GM12873 (cell line): ENCODE data around the gene SCAPER.

Experiments used
- TF ChIP-seq, protein P1 (sequence below): IDR thresholded peaks from 2 replicates; pipeline ENCODE4 v1.5.1; 2012; ENCODE audit warnings: low read depth, mild to moderate bottlenecking, moderate library complexity, low read length, control low read depth; ENCODE audit not compliant: insufficient read depth; ENCODE audit errors: missing control alignments

SCAPER gene

GRCh38 chr15:76756381-76756780 lies 148.8 kb downstream of the SCAPER start:
- TF ChIP-seq, protein P1, sequence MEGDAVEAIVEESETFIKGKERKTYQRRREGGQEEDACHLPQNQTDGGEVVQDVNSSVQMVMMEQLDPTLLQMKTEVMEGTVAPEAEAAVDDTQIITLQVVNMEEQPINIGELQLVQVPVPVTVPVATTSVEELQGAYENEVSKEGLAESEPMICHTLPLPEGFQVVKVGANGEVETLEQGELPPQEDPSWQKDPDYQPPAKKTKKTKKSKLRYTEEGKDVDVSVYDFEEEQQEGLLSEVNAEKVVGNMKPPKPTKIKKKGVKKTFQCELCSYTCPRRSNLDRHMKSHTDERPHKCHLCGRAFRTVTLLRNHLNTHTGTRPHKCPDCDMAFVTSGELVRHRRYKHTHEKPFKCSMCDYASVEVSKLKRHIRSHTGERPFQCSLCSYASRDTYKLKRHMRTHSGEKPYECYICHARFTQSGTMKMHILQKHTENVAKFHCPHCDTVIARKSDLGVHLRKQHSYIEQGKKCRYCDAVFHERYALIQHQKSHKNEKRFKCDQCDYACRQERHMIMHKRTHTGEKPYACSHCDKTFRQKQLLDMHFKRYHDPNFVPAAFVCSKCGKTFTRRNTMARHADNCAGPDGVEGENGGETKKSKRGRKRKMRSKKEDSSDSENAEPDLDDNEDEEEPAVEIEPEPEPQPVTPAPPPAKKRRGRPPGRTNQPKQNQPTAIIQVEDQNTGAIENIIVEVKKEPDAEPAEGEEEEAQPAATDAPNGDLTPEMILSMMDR = no peak

- TF ChIP-seq, protein P1 = no peak
Observed at GRCh38 chr15:76753771-76754170, 151.4 kb downstream of the SCAPER start.

GRCh38 chr15:76753131-76753530 lies 152.0 kb downstream of the SCAPER start:
- TF ChIP-seq, protein P1 = no peak

DNA sequence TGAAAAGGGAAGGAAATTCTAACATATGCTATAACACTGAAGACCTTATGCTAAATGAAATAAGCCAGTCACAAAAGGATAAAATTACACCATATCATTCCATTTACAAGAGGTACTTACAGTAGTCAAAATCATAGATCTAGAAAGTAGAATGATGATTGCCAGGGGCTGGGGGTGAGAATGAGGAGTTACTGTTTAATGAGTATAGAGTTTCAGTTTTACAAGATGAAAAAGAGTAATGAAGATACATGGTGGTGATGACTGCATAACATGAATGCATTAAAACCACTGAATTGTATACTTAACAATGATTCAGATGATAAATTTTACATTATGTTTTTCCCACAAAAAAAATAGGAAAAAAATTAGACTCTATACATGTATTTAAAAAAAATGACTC lies 152.6 kb downstream of the SCAPER start:
- TF ChIP-seq, protein P1 = no peak

DNA sequence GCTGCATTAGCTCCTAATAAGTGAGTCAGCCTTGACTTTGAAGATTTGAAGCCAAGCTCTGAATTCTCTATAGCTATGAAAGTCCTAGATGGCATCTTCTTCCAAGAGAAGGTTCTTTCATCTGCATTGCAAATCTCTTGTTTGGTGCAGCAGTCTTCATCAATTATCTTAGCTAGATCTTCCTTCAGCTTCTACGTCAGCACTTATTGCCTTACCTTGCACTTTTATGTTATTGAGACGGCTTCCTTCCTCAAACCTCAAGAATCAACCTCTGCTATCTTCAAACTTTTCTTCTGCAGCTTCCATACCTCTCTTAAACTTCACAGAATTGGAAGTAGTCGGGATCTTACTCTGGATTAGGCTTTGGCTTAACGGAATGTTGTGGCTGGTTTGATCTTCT lies 167.6 kb downstream of the SCAPER start:
- TF ChIP-seq, protein P1 = no peak

DNA sequence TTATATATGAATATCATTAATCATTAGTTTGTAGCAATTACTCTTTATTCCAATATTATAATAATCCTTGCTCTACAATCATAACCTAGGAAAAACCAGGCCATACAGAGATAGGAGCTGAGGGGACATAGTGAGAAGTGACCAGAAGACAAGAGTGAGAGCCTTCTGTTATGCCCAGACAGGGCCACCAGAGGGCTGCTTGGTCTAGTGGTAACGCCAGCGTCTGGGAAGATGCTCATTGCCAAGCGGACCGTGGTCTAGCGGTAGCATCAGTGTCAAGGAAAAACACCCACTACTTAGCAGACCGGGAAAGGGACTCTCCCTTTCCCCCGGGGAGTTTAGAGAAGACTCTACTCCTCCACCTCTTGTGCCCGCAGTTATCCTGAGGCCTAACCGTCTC lies 172.8 kb downstream of the SCAPER start:
- TF ChIP-seq, protein P1 = peak; percentile 34

DNA sequence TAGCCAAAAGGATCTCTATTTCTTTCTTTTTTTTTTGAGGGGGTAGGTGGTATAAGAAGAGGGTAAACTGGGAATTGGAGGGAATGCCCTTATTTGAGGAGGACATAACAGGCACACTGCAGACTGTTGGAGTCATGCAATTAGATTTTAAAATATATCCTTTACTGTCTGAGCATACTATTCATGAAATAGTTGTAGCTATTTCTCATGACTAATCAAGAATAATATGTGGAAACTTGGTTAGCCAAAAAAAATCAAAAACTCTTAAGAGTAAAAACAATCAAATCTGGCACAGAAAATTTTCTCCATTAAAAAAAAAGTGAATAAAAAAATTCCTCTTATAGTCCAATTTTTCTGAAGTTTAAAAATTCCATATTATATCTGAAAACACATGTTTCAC lies 174.9 kb downstream of the SCAPER start:
- TF ChIP-seq, protein P1 = no peak
